CD4-positive, alpha-beta T cell treated with Interleukin-2 at 100 ng/mL for 4 hours (primary cell): ENCODE measurements around the gene FGB.
"Not testable (repeated sequence)": the region's sequence is repeated elsewhere in the genome, so short reads cannot be mapped to it uniquely, and the experiment has no call there.

Experiments used
- DNase-seq: peaks from one replicate; pipeline ENCODE4 v3.0.0-alpha.2; 2020; ENCODE audit warnings: low spot score

Gene FGB

DNA sequence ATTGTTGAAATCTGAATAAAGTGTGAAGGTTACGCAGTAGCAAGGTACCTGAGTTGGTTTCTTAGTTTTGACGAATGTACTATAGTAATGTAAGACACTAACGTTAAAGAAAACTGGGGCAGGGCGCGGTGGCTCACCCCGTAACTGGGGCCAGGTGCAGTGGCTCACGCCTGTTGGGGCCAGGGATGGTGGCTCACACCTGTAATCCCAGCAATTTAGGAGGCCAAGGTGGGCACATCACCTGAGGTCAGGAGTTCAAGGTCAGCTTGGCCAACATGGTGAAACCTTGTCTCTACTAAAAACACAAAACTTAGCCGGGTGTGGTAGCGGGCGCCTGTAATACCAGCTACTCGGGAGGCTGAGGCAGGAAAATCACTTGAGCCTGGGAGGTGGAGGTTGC, 34.5 kb downstream of the FGB start:
- not testable (repeated sequence) for DNase-seq

DNA sequence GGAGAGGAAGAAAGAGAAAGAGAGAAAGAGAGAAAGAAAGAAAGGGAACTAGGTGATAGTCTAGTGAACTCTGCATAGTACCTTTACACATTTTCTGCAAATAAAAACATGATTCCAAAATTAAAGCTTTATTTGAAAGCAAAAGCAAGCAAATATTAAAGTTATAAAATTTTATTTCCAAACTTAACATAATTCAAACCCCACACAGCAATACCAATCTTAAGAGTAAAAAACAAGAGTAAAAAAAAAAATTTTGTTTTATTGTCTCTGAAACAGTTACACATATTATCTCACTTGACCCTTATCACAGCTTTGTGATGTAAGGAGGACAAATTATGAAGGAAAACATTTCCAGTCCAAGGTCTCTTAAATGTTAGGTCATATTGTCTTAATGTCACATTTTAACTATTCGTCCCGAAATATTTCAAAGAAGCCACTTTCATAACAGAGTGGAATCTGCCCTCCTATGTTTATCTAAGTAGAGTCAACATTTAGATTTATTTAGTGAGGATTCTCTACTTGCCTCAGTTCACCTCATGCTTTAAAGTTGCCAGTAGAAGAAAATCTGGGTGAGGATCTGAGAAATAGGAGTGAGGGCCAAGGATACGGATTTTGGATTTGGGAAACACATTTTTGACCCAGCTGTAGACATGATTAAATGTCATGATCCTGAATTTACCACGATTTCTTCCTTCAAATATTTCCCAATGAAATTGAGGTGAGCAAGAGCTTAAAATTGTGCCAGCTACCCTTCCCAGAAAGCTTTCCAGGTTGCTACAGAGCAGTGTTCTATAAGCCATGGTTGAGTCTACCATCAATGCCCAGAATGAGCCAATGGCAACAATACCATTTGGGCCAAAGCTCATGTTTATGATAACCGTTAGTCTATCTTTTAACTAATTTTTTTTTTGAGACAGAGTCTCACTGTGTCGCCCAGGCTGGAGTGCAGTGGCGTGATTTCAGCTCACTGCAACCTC, 35.3 kb downstream of the FGB start:
- no peak for DNase-seq

DNA sequence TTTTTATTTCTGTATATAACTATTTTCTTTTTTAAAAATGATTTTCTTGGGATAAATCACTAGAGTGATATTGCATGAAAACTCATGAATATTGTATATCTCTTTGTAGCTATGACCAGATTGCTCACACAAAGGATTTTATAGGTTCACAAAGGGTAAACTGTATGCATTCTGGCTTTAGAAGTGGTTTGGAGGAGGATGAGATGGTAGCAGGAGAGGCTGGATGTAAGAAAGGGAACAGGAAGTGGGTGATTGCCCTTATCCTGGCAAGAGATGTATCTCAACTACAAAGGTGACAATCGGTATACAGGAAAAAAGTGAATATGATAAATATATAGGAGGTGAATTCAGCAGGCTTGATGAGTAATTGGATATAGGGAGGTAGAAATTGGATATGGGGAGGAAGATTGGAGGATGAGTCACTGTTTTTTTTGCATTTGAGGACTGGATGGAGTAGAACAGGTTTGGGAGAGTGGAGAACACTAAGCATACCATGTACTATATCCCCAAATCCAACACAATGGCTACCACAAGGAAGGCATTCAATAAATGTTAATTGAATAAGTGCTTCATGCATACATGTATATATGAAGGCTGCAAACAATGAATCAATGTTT, 39.7 kb downstream of the FGB start:
- DNase-seq: no peak

DNA sequence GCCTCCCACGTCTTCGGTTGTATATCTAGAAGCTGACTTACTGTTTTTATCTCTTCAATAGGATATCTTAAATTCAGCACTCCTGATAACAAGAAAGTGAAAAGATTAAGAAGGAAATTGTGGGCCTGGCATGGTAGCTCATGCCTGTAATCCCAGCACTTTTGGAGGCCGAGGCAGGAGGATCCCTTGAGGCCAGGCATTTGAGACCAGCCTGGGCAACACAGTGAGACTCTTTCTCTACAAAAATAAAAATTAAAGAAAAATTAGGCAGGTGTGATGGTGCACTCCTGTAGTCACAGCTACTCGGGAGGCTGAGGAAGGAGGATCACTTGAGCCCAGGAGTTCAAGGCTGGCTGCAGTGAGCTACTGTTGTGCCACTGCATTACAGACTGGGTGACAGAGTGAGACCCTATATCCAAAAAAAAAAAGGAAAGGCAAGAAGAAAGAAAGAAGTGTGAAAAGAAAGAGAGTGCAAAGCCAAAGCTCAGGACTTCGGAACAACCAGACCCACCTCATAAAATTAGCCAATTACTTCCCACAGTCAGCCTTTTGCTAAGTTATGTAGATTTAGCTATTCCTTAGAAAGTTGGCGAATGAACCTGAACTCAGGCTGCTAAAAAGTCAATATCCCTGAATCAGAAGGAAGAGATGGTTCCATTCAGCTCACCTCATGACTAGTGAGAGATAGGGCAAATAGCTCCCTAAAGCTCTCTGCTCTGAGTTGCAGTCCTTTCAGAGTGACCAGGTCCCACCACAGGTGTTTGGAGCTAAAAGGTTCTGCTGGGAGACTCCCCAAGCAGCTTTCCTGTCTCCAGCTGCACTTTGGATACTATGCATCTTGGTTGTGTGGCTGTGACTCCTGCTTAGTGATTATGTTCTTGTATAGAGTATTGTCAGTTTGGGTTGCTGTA, 40.5 kb downstream of the FGB start:
- DNase-seq: no peak

DNA sequence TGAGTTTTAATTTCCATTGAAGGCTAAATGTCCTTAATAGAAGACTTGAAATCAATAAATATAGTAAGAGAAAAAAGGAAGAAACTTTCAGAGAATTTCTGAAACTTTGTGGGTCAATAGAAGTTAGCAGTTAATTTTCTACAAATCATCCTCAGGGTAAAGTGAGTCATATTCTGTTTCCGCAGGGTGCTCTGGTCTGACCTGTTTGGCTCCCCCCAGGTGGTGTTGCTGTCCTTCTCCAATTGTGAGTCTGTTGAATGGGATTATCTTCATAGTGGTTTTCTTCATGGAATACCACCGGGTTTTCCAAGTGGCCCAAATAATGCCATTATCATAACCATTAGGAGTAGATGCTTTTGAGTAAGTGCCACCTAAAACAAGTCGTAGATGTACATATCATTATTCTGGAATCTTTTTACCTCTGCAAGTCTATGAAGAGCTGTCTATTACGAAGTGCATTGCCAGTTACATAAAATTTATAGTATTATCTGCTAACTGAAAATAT, 41.9 kb downstream of the FGB start:
- DNase-seq: no peak

DNA sequence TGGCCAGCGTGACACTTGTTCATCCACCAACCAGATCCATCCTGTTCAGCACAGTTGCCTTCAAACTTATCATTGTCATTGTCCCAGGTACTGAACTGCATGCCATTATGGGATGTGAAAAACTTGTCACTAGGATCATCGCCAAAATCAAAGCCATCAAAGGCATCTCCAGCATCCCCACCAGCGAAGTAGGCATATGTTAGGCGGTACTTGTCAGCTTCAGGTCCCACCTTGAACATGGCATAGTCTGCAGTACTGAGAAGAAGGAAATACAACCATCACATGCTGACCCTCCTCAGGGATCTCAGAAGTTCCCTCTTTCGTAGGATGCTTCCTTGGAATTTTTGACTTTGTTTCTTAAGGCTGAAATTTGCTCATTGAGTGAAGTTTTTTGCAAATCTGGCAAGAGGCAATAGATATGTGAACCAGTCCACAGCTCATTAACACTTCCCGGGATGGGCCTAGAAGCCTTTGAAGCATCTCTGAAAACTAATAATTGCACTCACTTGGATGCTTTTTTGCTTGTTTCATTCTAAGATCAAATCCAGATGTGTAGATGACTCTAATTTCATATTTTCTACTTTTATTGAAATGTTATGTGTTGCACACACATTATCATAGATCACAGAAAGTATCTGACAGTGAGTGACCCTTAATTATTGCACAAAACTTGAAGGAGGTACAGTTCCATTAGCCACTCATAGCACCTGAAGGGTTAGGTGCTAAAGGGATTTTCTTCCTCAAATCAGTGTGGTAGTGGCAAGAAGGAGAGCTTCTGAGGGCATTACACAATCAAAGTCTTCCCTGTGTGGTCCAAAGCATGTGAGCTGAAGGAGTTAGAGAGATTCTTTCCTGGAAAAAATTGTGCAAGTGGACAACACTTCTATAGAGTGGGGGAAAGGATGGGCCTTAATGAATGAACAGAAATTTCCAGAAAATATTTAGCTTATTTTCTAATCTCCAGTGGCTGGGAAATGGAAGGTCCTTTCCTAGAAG, 44.2 kb downstream of the FGB start:
- no peak for DNase-seq

DNA sequence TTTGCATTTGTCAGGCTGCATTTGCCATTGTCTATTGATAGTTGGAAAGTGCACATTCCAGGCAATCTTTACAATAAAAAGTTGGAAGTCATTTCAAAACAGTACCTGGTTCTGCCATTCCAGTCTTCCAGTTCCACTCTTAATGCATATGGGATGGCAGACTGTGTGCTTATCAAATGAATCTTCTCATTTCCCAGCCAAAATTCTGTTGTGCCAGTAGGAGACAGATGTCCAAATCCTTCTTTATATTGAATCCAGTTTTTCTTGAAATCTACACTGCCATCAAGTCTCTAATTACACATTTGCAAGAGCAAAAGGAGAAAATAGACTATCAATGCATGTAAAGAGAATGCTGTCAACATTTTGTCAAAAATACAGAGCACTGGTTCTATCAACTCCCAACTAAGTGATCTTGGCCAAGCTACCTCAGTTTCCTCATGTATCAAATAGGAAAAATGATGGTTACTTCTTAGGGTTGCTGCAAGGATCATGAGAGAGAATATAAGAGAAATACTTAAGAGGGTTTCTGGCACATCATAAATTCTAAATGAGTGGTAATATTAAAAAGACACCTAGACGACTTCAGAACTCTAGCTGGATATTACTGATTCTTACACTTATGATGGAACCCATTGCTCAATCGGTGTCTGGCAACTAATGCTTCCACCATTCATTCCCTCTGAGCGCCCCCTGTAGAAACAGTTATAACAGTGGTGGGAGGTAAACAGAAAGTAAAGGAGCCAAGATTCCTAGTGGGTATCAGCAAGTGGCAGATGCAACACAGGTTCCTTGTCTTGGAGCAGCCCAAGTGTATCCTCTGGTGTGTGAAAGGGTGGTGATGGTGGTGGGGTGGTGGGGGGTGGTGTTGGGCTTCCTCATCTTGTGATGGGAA, 45.8 kb downstream of the FGB start:
- DNase-seq: no peak

DNA sequence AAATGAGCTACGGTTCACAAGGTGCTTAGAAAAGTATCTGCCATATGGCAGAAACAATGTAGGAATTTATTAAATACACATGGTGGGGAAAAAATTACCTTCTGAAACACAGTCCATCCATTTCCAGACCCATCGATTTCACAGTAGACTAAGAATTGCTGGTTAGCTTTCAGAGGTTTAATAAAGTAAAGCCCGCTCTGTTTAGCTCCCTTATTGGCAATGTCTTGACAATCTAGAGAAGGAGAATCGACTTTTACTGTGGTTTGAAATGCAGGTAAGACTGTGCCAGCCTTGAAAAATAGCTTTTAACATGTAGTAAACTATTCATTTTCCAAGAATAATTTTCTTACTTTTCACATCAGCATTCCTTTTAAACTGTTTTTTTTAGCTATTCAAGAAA, 46.7 kb downstream of the FGB start:
- no peak for DNase-seq

DNA sequence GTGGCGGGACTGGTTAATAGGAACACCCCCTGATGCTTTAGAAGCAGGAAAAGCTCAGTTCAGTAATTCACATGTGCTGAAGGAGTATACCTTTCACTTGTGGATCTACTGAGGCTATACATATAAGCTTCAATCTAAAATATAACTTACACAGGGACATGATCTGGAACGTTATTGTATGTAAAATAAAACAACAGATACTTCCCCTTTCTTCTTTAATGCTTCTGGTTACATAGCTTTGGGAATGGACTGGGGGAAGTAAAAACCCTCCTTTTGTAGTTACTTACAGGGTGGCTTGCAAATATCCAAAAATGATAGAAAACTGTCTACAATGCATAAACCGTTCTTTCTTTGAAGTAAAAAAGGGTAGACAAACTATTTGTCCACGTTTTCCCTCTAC, 47.8 kb downstream of the FGB start:
- DNase-seq: no peak

DNA sequence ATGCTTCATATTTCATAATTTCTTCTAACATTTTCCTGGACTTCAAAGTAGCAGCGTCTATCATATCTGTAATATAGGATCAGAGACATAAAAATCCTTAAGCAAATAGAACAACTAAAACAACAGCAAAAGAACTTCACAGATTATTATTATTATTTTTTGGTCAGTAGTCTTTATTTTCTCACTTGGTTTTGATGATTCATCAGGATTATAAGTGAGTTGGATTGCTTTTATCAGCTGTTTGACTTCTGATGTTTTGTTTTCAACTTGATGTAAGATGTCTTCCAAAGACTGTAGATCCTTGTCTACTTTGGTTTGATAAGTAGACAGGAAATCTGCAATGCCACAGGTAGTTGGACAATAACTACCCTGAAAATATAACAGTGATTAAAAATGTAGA, 49.0 kb downstream of the FGB start:
- no peak for DNase-seq

DNA sequence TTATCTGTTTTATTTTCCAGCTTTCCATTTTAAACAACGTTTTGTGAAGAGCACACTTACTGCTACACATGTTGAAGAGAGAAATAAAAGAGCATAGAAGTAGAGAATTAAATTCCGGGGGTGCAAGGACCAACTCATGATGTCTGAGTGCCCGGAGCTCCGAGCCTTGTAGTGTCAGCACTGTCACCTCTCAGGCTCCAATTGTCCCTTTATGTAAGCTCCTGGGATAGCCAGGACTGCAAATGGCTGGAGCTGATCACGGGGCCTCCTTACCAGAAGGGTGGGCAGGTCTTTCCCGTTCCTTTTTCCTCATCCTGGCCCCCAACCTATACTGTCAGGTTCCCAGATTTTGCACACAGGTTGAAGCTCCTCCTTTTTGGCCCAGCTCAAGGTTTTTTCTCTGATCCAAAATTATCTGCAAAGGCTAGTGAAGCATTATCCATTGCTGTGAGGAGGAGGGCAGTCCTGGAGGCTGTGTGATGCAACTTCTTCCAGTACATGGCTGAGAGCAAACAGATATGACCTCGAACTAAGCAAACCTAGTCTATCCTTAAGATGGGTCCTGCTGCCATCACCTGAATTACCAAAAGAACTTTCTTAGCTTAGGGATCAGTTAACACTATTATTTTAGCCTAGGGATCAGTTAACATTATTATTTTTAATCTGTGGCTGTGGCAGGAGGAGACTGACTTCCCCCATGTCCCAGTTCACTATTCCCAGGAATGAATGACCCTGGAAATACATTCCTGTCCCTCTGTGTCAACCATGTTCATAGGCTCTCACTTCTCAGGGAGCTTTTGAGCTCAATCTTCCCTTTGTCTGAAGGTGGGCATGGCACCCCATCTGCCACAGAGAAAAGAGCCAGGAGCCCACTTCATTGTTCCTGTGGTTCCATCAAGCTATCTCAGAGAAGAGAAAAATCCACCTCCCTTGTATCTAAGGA, 49.9 kb downstream of the FGB start, which contains the start of gene FGG:
TSS of gene FGG (minus strand) at position 185 of the 943 bp plus-strand sequence. CDS start at position 138, 47 bp downstream.
- no peak for DNase-seq

DNA sequence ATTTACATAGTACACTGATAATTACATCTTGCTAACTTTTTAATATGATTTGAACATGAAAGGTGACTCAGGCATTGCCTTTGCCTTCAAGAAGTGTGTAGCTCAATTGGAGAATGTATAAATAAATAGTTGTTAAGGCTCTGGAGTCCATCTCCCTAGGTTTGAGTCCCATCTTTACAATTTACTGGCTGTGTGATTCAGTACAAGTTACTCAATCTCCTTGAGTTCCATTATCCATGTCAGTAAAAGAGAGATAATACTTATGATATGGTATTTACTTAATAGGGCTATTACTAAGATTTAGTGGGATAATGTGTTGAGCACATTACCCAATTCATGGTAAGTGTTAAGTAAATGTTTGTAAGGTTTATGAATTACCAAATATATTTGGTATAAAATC, 51.5 kb downstream of the FGB start:
- DNase-seq: no peak

DNA sequence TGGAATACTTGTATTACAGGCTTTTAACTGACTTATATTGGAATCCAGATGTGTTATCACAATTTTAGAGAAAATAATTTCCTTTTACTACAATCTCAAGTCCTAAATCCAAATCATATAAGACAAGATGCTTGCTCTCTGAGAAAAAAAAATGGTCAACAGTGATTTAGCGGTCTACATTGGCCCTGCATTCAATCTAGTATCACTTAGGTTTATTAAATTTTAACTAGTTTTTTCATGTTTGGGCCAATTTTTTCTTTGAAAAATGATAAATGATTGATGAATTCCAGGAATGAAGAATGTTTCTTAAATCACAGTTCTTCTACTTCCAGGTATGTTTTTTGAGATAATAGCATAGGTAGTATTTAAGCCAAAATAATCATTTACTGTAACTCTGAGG, 52.4 kb downstream of the FGB start:
- DNase-seq: no peak

DNA sequence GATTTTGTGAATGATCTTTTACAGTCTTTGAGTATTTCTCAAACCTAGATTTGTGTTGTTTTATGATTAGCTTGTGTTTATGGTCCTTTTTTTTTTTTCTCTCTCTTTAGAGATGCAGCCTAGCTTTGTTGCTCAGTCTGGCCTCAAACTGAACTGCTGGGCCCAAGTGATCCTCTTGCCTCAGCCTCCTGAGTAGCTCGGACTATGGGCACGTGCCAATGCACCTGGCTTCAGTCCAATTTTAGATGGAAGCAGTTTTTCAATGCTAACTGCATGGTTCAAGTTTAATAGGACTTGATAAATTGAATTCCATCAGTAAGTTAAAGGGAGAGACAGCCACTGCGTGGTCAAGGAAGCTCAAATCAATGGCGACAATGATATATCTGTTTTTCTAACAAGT, 53.5 kb downstream of the FGB start:
- no peak for DNase-seq

DNA sequence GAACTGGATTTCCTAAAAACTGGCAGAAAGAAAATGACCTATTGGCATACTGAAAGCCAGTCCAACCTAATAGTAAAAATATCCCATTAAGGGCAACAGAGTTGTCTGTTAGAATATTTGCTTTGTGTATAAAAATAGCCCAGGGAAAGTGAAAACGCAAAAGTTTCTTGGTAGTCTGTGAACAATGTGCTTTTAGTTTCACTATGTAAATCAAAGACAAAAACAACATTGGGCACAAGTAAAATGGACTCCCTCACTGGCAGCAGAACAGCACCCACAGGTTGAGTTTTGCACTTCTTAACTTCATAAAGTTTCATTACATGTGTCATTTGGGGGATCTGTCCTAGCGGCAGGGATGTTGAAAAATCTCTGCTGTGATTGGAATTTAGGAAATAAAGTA, 53.9 kb downstream of the FGB start:
- no peak for DNase-seq

DNA sequence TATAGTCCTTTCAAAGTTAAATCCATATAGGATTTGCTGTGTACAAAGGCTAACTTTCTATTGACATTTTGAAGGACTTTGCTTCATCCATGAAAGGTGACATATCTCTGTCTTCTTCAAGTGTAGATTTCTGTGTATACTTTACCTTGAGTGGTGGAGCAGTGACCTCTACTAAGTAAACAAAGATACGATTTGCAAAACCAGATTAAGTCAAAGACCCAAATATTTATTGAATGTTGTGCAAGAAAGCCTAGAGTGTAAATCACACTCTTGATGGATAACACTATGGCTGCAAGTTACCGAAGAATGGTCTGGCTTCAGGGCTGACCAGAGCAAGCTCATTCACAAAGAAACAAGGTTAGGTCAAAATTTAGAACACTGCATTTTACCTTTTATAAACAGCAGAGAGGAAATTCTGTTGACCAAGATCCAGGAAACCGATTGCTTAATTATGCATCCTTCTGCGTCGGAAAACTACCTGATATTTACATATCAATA, 55.1 kb downstream of the FGB start:
- DNase-seq: no peak

DNA sequence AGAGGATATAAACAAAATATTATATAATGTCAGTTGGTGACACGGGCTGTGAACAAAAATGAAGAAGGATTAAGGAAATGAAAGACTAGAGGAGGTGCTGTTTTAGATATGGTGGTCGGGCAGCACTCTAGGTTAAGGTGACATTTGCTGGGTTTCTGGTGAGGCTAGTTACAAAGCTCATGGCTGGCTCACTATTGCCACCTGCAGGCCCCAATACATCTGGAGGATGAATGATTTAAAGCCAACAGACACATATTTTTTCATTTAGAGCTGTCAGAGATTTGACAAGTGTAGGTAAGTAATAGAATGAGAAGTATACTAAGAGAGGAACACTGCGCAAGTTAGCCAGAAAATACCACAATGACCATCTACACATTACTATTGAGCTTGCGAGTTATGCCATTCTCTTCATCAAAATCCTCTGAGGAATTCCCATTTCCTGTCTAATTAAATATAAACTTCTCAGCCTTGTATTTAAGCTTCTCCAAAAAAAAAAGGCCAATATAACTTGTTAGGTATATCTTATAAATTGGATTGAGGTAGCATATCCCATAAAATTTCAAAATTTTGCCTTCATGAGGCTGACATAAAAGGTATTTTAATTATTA, 56.0 kb downstream of the FGB start:
- peak; percentile 32 for DNase-seq

DNA sequence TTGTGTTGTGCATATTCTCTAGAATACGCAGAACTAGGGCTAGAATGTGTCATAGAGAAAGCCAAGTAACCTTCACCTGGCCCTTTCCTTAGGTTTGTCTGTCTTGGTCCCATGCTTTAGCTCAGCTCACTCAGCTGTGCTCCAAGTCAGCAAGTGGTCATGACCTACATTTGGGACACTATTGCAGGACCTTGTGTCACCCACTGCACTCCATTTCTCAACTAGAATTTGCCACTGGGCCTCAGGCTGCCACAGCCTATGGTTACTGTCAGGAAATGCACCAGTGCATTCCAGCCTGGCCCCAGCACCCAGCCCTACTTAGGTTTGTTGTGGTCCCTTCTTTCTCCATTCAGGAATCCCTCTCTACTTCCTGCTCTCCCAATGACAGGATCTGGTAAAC, 57.3 kb downstream of the FGB start:
- DNase-seq: no peak
